ENCODE measurements around the gene FCRL2. TPM values are rescaled to one million over a fixed set of nuclear protein-coding genes. Genes with fewer than 3 reads are reported as not detected.
"Not testable (repeated sequence)": the region's sequence is repeated elsewhere in the genome, so short reads cannot be mapped to it uniquely, and the experiment has no call there.

FCRL2 gene
- total RNA-seq, 1 experiment from 2014 or later = not detected

GRCh38 chr1:157775101-157775870 lies 1.6 kb downstream of the FCRL2 start:
- no peak overlapping the region for H3K4me3 ChIP-seq
- H3K4me1 ChIP-seq (replicated peaks) = no peaks in the 10 kb centered on the region
- H3K36me3 ChIP-seq = no peaks in the 10 kb centered on the region
- no peaks in the 10 kb centered on the region for H3K27me3 ChIP-seq (replicated peaks)
- no peak overlapping the region for H3K27ac ChIP-seq
- no peaks in the 10 kb centered on the region for H3K9me3 ChIP-seq (replicated peaks)
- DNase-seq (ENCODE audit: low read depth in 1 of 2, low spot score in 2 of 2) = no peak

GRCh38 chr1:157774412-157774811 lies 2.5 kb downstream of the FCRL2 start:
- DNase-seq (ENCODE audit: low read depth in 1 of 2, low spot score in 2 of 2) = no peak
- H3K27ac ChIP-seq = no peak overlapping the region
- H3K9me3 ChIP-seq (replicated peaks) = no peaks in the 10 kb centered on the region
- no peaks in the 10 kb centered on the region for H3K27me3 ChIP-seq (replicated peaks)
- H3K4me3 ChIP-seq = no peak overlapping the region
- no peaks in the 10 kb centered on the region for H3K4me1 ChIP-seq (replicated peaks)
- no peaks in the 10 kb centered on the region for H3K36me3 ChIP-seq

- DNase-seq (ENCODE audit: low read depth in 1 of 2, low spot score in 2 of 2) = no peak
- Histone ChIP-seq H3K4me1 (replicated peaks) (no peaks in the 10 kb centered on the region), H3K27me3 (replicated peaks) (no peaks in the 10 kb centered on the region), H3K9me3 (replicated peaks) (no peaks in the 10 kb centered on the region), H3K36me3 (no peaks in the 10 kb centered on the region), H3K27ac (no peak overlapping the region), H3K4me3 (no peak overlapping the region)
Observed at GRCh38 chr1:157773493-157774350, 3.2 kb downstream of the FCRL2 start.

- H3K27me3 ChIP-seq (replicated peaks) = no peaks in the 10 kb centered on the region
- no peaks in the 10 kb centered on the region for H3K9me3 ChIP-seq (replicated peaks)
- no peaks in the 10 kb centered on the region for H3K4me1 ChIP-seq (replicated peaks)
- H3K36me3 ChIP-seq = no peaks in the 10 kb centered on the region
- no peak for DNase-seq (ENCODE audit: low read depth in 1 of 2, low spot score in 2 of 2)
- H3K27ac ChIP-seq = no peak overlapping the region
- no peak overlapping the region for H3K4me3 ChIP-seq
Observed at GRCh38 chr1:157771661-157772425, 5.1 kb downstream of the FCRL2 start.

GRCh38 chr1:157770442-157771043 lies 6.4 kb downstream of the FCRL2 start:
- DNase-seq (ENCODE audit: low read depth in 1 of 2, low spot score in 2 of 2) = no peak

GRCh38 chr1:157766792-157767191 lies 10.1 kb downstream of the FCRL2 start:
- Histone ChIP-seq H3K4me1 (replicated peaks) (no peaks in the 10 kb centered on the region), H3K27ac (no peak overlapping the region), H3K36me3 (no peaks in the 10 kb centered on the region), H3K4me3 (no peak overlapping the region), H3K9me3 (replicated peaks) (no peaks in the 10 kb centered on the region), H3K27me3 (replicated peaks) (peaks cover 4% of the 10 kb centered on the region; the same call in 1 of the 2 replicates)
- DNase-seq (ENCODE audit: low read depth in 1 of 2, low spot score in 2 of 2) = no peak

More at GRCh38 chr1:157770442-157771043, 6.4 kb downstream of the FCRL2 start:
- Histone ChIP-seq H3K27me3 (replicated peaks) (0 out of 2 replicates have a peak, but pooled peaks cover 2% of the 10 kb centered on the region), H3K4me1 (replicated peaks) (no peaks in the 10 kb centered on the region), H3K9me3 (replicated peaks) (no peaks in the 10 kb centered on the region), H3K36me3 (no peaks in the 10 kb centered on the region), H3K4me3 (no peak overlapping the region), H3K27ac (no peak overlapping the region)

GRCh38 chr1:157758018-157758417 lies 18.9 kb downstream of the FCRL2 start:
- Histone ChIP-seq H3K27ac (no peak overlapping the region), H3K4me1 (replicated peaks) (no peaks in the 10 kb centered on the region), H3K27me3 (replicated peaks) (no peaks in the 10 kb centered on the region), H3K4me3 (no peak overlapping the region), H3K9me3 (replicated peaks) (no peaks in the 10 kb centered on the region), H3K36me3 (no peaks in the 10 kb centered on the region)
- DNase-seq (ENCODE audit: low read depth in 1 of 2, low spot score in 2 of 2) = no peak

GRCh38 chr1:157753611-157754010 lies 23.3 kb downstream of the FCRL2 start:
- DNase-seq (ENCODE audit: low read depth in 1 of 2, low spot score in 2 of 2) = no peak
- Histone ChIP-seq H3K4me1 (replicated peaks) (no peaks in the 10 kb centered on the region), H3K27me3 (replicated peaks) (no peaks in the 10 kb centered on the region), H3K4me3 (no peak overlapping the region), H3K27ac (no peak overlapping the region), H3K36me3 (no peaks in the 10 kb centered on the region), H3K9me3 (replicated peaks) (no peaks in the 10 kb centered on the region)

GRCh38 chr1:157751283-157751682 lies 25.6 kb downstream of the FCRL2 start:
- H3K4me1 ChIP-seq (replicated peaks) = no peaks in the 10 kb centered on the region
- H3K27ac ChIP-seq = no peak overlapping the region
- no peak overlapping the region for H3K4me3 ChIP-seq
- no peak for DNase-seq (ENCODE audit: low read depth in 1 of 2, low spot score in 2 of 2)
- H3K36me3 ChIP-seq = no peaks in the 10 kb centered on the region
- H3K9me3 ChIP-seq (replicated peaks) = no peaks in the 10 kb centered on the region
- no peaks in the 10 kb centered on the region for H3K27me3 ChIP-seq (replicated peaks)

- Histone ChIP-seq H3K36me3 (no peaks in the 10 kb centered on the region), H3K4me1 (replicated peaks) (no peaks in the 10 kb centered on the region), H3K4me3 (no peak overlapping the region), H3K27me3 (replicated peaks) (no peaks in the 10 kb centered on the region), H3K9me3 (replicated peaks) (no peaks in the 10 kb centered on the region), H3K27ac (no peak overlapping the region)
- no peak for DNase-seq (ENCODE audit: low read depth in 1 of 2, low spot score in 2 of 2)
Observed at GRCh38 chr1:157748262-157748817, 28.6 kb downstream of the FCRL2 start.

- H3K27ac ChIP-seq = no peak overlapping the region
Observed at GRCh38 chr1:157739229-157739901, 37.6 kb downstream of the FCRL2 start.

GRCh38 chr1:157735991-157736390 lies 40.9 kb downstream of the FCRL2 start:
- H3K27ac ChIP-seq; DNase-seq (ENCODE audit: low read depth in 1 of 2, low spot score in 2 of 2); H3K27me3 ChIP-seq (replicated peaks); H3K4me1 ChIP-seq (replicated peaks); H3K9me3 ChIP-seq (replicated peaks); H3K36me3 ChIP-seq; H3K4me3 ChIP-seq: not testable (repeated sequence)

More at GRCh38 chr1:157739229-157739901, 37.6 kb downstream of the FCRL2 start:
- no peak for DNase-seq (ENCODE audit: low read depth in 1 of 2, low spot score in 2 of 2)
- no peak overlapping the region for H3K4me3 ChIP-seq
- H3K4me1 ChIP-seq (replicated peaks) = no peaks in the 10 kb centered on the region
- no peaks in the 10 kb centered on the region for H3K9me3 ChIP-seq (replicated peaks)
- no peaks in the 10 kb centered on the region for H3K36me3 ChIP-seq
- H3K27me3 ChIP-seq (replicated peaks) = no peaks in the 10 kb centered on the region

GRCh38 chr1:157734321-157734720 lies 42.6 kb downstream of the FCRL2 start:
- Histone ChIP-seq H3K9me3 (replicated peaks) (no peaks in the 10 kb centered on the region), H3K27me3 (replicated peaks) (no peaks in the 10 kb centered on the region), H3K4me3 (no peak overlapping the region), H3K27ac (no peak overlapping the region), H3K36me3 (no peaks in the 10 kb centered on the region), H3K4me1 (replicated peaks) (no peaks in the 10 kb centered on the region)
- DNase-seq (ENCODE audit: low read depth in 1 of 2, low spot score in 2 of 2) = no peak
